ENCODE data around the gene TMBIM6. TPM values are rescaled to one million over a fixed set of nuclear protein-coding genes. Genes with fewer than 3 reads are reported as not detected.

Gene TMBIM6, protein sequence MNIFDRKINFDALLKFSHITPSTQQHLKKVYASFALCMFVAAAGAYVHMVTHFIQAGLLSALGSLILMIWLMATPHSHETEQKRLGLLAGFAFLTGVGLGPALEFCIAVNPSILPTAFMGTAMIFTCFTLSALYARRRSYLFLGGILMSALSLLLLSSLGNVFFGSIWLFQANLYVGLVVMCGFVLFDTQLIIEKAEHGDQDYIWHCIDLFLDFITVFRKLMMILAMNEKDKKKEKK
- total RNA-seq: 588 and 616 TPM in 2 replicates

DNA sequence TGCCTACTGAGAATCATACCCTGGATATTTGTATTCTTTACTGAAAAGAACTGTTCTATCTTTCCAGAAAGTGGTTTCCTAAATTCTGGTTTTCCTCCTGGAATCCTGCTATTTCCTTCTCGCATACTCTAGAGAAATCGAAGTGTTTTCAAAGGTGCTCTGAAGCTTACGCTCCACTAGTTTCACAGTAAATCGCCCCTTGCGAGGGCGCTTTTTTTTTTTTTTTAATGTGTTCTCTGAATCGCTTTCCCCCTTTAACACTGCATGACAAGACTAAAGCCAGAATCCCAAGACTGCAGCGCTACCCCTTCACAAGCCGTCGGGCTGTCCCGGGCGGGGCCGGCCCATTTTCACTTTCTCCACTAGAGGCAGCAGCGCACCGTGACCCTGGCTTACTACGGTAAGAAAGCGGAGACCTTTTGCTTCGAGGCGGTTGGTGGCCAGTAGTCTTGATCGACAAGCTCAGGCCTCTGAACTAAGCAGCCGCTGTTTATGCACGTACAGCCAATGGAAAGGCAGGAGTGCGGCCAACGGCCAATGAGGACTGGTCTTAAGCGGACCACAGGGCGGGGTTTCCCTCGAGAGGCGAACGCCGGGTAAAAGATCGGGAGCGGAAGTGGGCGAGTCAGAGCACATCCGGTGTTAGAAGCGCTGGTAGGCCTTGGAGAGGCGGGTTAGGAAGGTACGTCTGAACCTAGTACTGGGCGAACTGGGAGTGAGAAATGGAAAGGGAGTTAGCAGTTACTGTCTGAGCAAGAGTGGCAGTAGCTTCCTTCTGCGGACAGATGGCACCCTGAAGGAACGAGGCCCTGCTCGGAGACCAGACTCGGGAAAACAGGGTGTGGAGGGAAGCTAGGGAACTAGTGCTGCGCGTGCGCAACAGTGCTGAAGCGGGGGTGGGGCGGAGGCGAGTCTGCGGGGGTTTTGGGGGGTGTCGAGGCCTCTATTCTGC lies at the start of gene TMBIM6:
TMBIM6 (plus strand) TSS at position 628 of the 952 bp plus-strand sequence. CDS start 10,937 bp downstream, outside the sequence.

DNA sequence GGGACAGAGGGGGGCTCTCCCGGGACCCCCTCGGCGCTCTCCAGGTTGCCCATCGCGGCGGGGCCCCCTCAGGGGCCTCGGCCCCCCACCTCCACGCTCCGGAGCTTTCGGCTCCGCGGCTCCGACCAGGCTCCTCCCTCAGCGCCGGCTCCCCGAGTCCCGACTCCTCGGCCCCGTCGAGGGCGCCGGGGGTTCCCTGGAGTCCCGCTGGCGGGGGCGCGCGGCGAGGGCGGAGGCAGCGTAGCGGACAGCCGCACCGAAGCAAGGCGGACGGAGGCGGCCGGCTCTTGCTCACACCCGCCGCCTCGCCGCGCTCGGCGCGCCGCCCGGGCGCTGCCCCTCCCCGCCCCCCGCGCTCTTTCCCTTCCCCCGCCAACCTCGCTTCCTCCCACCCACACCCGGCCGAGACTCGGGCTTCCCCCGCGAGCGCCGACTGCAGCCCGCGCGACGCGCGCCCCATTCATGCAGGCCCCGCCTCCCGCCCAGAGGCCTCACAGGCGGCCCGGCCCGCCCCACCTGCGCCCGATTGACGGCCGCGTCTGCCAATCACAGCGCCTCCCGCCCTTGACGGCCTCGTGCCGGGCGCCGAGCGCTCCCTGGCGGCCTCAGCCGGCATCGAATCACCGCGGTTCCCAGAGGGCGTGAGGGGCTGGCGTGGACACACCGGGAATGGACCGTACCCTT lies 34.1 kb upstream of the TMBIM6 start, which contains the start of gene FMNL3:
FMNL3 (minus strand) TSS at position 278 of the 684 bp plus-strand sequence; CDS start at position 53, 225 bp downstream.

Small RNA genes lying within 50 kb of the gene (small RNA-seq; reads per million reads assigned to genes)
- gene AC020612.2 (not detected), gene LSM6P2 (not detected)

Other genes starting within 250 kb of the TMBIM6 start
- under 0.01 TPM in 2 replicates for gene KCNH3, start 202.5 kb upstream of the TMBIM6 start, total RNA-seq
- gene MCRS1, start 173.4 kb upstream of the TMBIM6 start, total RNA-seq: 36.2 and 45.9 TPM in 2 replicates
- gene FAM186B, start 135.9 kb upstream of the TMBIM6 start, total RNA-seq: 0.39 and 0.54 TPM in 2 replicates
- 8.4 and 9.7 TPM in 2 replicates for gene PRPF40B, start 118.0 kb upstream of the TMBIM6 start, total RNA-seq
- 18.6 and 20.9 TPM in 2 replicates for gene FMNL3, start 34.2 kb upstream of the TMBIM6 start, total RNA-seq
- gene NCKAP5L, start 86.9 kb downstream of the TMBIM6 start, total RNA-seq: 21.6 and 21.7 TPM in 2 replicates
- 5.0 and 5.1 TPM in 2 replicates for gene BCDIN3D, start 101.5 kb downstream of the TMBIM6 start, total RNA-seq
- 3.0 and 5.2 TPM in 2 replicates for gene FAIM2, start 162.3 kb downstream of the TMBIM6 start, total RNA-seq
- not detected in 2 replicates for gene AQP2, start 209.2 kb downstream of the TMBIM6 start, total RNA-seq
- gene AQP5, start 220.3 kb downstream of the TMBIM6 start, total RNA-seq: 0.13 TPM in 1 of 2 replicates, not detected in the other
- gene AQP6, start 231.4 kb downstream of the TMBIM6 start, total RNA-seq: not detected in 2 replicates